Measurements from ENCODE around the gene CDH8. TPM values are rescaled to one million over a fixed set of nuclear protein-coding genes. Genes with fewer than 3 reads are reported as not detected.

Gene CDH8
- total RNA-seq, 1 experiment from 2014 or later, result 5.7 TPM

DNA sequence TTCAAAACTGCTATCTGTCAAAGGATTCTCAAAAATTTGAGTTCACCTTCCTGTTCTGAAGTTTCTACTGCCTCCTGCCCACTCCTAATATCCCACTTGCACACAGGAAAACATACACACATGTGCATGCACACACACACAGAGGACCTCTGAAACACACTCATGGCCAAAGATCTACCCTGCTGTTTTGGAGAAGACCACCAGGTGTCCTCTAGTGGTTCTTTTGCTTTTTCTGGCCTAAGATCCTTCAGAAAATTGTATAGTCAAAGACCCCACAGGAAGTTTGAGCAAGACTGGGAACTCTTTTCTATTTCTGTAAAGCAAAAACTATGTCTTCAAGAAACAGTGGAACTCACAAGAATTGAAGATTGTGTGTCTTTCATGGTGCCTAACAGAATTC, 90.2 kb downstream of the CDH8 start:
- no peak for ATAC-seq
- POLR2A ChIA-PET (ENCODE audit: unreplicated experiment), result no interaction called here

DNA sequence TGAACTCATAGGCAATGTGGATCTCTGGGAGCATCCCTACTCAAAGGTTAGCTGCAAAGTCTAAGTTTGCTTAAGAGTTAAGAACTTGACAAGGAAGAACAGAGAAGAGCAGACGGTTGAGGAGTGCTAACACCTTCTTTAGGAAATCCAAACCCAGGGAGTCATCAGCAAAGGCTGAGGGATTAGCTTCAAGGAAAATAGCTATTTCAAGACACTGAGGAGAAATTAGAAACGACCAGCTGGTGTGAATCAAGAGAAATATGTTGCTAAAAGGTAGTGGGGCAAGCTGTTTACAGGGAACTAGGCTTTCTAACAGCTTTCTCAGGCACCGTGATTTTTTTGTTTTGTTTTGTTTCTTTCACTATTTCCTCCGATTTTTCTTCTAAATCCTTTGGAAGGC, 90.7 kb downstream of the CDH8 start:
- Histone ChIP-seq H3K4me2 (ENCODE audit: low read length) (no peak overlapping the region), H3K9ac (ENCODE audit: low read length) (no peak overlapping the region), H3K36me3 (ENCODE audit: low read depth, low read length) (no peaks in the 10 kb centered on the region), H3K9me3 (ENCODE audit: low read length) (no peaks in the 10 kb centered on the region), H3K79me2 (ENCODE audit: low read length) (no peaks in the 10 kb centered on the region), H3K27ac (ENCODE audit: low read length) (no peak overlapping the region), H2AFZ (ENCODE audit: low read length) (no peak overlapping the region), H4K20me1 (ENCODE audit: low read length) (no peaks in the 10 kb centered on the region), H3K4me3 (ENCODE audit: low read length) (no peak overlapping the region), H3K4me1 (ENCODE audit: insufficient read depth, low read length) (no peaks in the 10 kb centered on the region), H3F3A (ENCODE audit: low read length, unreplicated experiment) (no peaks in the 10 kb centered on the region), H3K27me3 (ENCODE audit: low read length) (no peaks in the 10 kb centered on the region), H3K9me2 (replicated peaks; ENCODE audit: low read length) (no peaks in the 10 kb centered on the region)
- ChIA-PET CTCF (no interaction called here), POLR2A (ENCODE audit: unreplicated experiment) (no interaction called here)
- TF ChIP-seq, protein P1, sequence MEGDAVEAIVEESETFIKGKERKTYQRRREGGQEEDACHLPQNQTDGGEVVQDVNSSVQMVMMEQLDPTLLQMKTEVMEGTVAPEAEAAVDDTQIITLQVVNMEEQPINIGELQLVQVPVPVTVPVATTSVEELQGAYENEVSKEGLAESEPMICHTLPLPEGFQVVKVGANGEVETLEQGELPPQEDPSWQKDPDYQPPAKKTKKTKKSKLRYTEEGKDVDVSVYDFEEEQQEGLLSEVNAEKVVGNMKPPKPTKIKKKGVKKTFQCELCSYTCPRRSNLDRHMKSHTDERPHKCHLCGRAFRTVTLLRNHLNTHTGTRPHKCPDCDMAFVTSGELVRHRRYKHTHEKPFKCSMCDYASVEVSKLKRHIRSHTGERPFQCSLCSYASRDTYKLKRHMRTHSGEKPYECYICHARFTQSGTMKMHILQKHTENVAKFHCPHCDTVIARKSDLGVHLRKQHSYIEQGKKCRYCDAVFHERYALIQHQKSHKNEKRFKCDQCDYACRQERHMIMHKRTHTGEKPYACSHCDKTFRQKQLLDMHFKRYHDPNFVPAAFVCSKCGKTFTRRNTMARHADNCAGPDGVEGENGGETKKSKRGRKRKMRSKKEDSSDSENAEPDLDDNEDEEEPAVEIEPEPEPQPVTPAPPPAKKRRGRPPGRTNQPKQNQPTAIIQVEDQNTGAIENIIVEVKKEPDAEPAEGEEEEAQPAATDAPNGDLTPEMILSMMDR (conservative IDR thresholded peaks at IDR 0.05; ENCODE audit: low read depth, low read length), result no peak
- no peak for TF ChIP-seq EZH2 (IDR thresholded peaks at IDR 0.05; ENCODE audit: low read length, unreplicated experiment)
- TF ChIP-seq EZH2phosphoT487 (IDR thresholded peaks at IDR 0.05; ENCODE audit: borderline replicate concordance, low read length), result no peak
- ATAC-seq (no peak), DNase-seq (no peak)
- no TSS peak for BruUV-seq (replicated peaks)
- intact Hi-C loops (cut with micrococcal nuclease), result no loop called here

More for the DNA sequence above, 90.2 kb downstream of the CDH8 start:
- H3K4me1 ChIP-seq (ENCODE audit: insufficient read depth, low read length), result no peaks in the 10 kb centered on the region
- no peaks in the 10 kb centered on the region for H3K27me3 ChIP-seq (ENCODE audit: low read length)
- H3K4me2 ChIP-seq (ENCODE audit: low read length), result no peak overlapping the region
- H3K36me3 ChIP-seq (ENCODE audit: low read depth, low read length), result no peaks in the 10 kb centered on the region
- H2AFZ ChIP-seq (ENCODE audit: low read length), result no peak overlapping the region
- H3K9ac ChIP-seq (ENCODE audit: low read length), result no peak overlapping the region
- intact Hi-C loops (cut with micrococcal nuclease), result no loop called here
- no peaks in the 10 kb centered on the region for H3F3A ChIP-seq (ENCODE audit: low read length, unreplicated experiment)
- no peak overlapping the region for H3K27ac ChIP-seq (ENCODE audit: low read length)
- no peak overlapping the region for H3K4me3 ChIP-seq (ENCODE audit: low read length)
- TF ChIP-seq, protein P1 (conservative IDR thresholded peaks at IDR 0.05; ENCODE audit: low read depth, low read length), result peak; percentile 28; the same call in 1 of the 2 replicates
- no peak for TF ChIP-seq EZH2 (IDR thresholded peaks at IDR 0.05; ENCODE audit: low read length, unreplicated experiment)
- H3K79me2 ChIP-seq (ENCODE audit: low read length), result no peaks in the 10 kb centered on the region
- no peak for DNase-seq
- no TSS peak for BruUV-seq (replicated peaks)
- H3K9me2 ChIP-seq (replicated peaks; ENCODE audit: low read length), result no peaks in the 10 kb centered on the region
- CTCF ChIA-PET, result no interaction called here
- H4K20me1 ChIP-seq (ENCODE audit: low read length), result no peaks in the 10 kb centered on the region
- H3K9me3 ChIP-seq (ENCODE audit: low read length), result no peaks in the 10 kb centered on the region

DNA sequence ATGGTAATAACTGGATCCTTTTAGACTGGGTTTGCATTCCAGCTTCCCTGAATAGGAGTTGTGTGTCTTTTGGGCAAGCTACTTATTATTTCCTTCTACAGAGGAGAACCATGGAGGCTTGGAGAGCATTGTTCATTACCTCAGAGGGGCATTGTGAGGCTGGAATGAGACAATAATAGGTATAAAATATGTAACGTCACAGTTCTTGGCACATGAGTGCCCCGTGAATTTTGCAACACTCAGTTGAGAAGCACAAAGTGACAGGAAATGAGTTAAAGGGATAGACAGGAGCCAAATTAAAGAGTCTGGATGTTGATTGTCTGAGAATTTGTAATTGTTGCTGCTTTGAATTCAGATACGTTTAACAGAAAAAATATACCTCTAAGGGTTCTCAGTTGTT, 92.2 kb downstream of the CDH8 start:
- Histone ChIP-seq H3K9me2 (replicated peaks; ENCODE audit: low read length) (no peaks in the 10 kb centered on the region), H3K79me2 (ENCODE audit: low read length) (no peaks in the 10 kb centered on the region), H3K9me3 (ENCODE audit: low read length) (no peaks in the 10 kb centered on the region), H3K27me3 (ENCODE audit: low read length) (no peaks in the 10 kb centered on the region), H3K36me3 (ENCODE audit: low read depth, low read length) (no peaks in the 10 kb centered on the region), H3K27ac (ENCODE audit: low read length) (no peak overlapping the region), H3K4me1 (ENCODE audit: insufficient read depth, low read length) (peaks cover 5% of the 10 kb centered on the region), H3K4me2 (ENCODE audit: low read length) (no peak overlapping the region), H4K20me1 (ENCODE audit: low read length) (no peaks in the 10 kb centered on the region), H2AFZ (ENCODE audit: low read length) (no peak overlapping the region), H3K4me3 (ENCODE audit: low read length) (no peak overlapping the region), H3F3A (ENCODE audit: low read length, unreplicated experiment) (no peaks in the 10 kb centered on the region), H3K9ac (ENCODE audit: low read length) (no peak overlapping the region)
- TF ChIP-seq EZH2 (IDR thresholded peaks at IDR 0.05; ENCODE audit: low read length, unreplicated experiment), result no peak
- TF ChIP-seq, protein P1 (conservative IDR thresholded peaks at IDR 0.05; ENCODE audit: low read depth, low read length), result no peak
- no peak for TF ChIP-seq EZH2phosphoT487 (IDR thresholded peaks at IDR 0.05; ENCODE audit: borderline replicate concordance, low read length)
- intact Hi-C loops (cut with micrococcal nuclease), result no loop called here
- ATAC-seq, result no peak
- DNase-seq, result no peak
- CTCF ChIA-PET, result no interaction called here
- BruUV-seq (replicated peaks), result no TSS peak
- POLR2A ChIA-PET (ENCODE audit: unreplicated experiment), result no interaction called here

Measured in PC-3 (cell line).